Measurements from ENCODE around the gene SLC45A2. TPM values are rescaled to one million over a fixed set of nuclear protein-coding genes. Genes with fewer than 3 reads are reported as not detected.

The SLC45A2 gene
- total and polyA plus RNA-seq, 9 of the 15 experiments (the other 6 are each of a cell fraction or from before 2014, with no cell fraction given) = 0.03 to 0.29 (median 0.14) TPM; not detected in 4

- TF ChIP-seq ZNF263 (CRISPR knock-in tag; IDR thresholded peaks at IDR 0.05; ENCODE audit: borderline replicate concordance) = no peak
- no peak for TF ChIP-seq CBX2 (IDR thresholded peaks at IDR 0.05; ENCODE audit: insufficient read depth, low read length, poor library complexity, severe bottlenecking)
- TF ChIP-seq ILF3 (IDR thresholded peaks at IDR 0.05; ENCODE audit: borderline replicate concordance) = no peak
- no peak for TF ChIP-seq SMAD1 (IDR thresholded peaks at IDR 0.05; ENCODE audit: low read depth, low read length, partially characterized antibody)
- no peak for TF ChIP-seq ZNF740 (CRISPR knock-in tag; IDR thresholded peaks at IDR 0.05)
- no peak for TF ChIP-seq ZNF740 (tag; IDR thresholded peaks at IDR 0.05)
- no peak for TF ChIP-seq ARHGAP35 (IDR thresholded peaks at IDR 0.05; ENCODE audit: partially characterized antibody)
- TF ChIP-seq TARDBP (IDR thresholded peaks at IDR 0.05) = no peak
- TF ChIP-seq MITF (IDR thresholded peaks at IDR 0.05) = no peak
- no peak for TF ChIP-seq EHMT2 (IDR thresholded peaks at IDR 0.05)
- no peak for TF ChIP-seq PTTG1 (tag; IDR thresholded peaks at IDR 0.05; ENCODE audit: low read depth)
- TF ChIP-seq ZNF24 (IDR thresholded peaks at IDR 0.05) = no peak
- TF ChIP-seq TBL1XR1 (IDR thresholded peaks at IDR 0.05; ENCODE audit: low read length in 2 of 2) = no peak
- TF ChIP-seq, protein P1, sequence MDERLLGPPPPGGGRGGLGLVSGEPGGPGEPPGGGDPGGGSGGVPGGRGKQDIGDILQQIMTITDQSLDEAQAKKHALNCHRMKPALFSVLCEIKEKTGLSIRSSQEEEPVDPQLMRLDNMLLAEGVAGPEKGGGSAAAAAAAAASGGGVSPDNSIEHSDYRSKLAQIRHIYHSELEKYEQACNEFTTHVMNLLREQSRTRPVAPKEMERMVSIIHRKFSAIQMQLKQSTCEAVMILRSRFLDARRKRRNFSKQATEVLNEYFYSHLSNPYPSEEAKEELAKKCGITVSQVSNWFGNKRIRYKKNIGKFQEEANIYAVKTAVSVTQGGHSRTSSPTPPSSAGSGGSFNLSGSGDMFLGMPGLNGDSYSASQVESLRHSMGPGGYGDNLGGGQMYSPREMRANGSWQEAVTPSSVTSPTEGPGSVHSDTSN (CRISPR knock-in tag; IDR thresholded peaks at IDR 0.05; ENCODE audit: low read depth) = no peak
- TF ChIP-seq, protein P1 (tag; conservative IDR thresholded peaks at IDR 0.05; ENCODE audit: low read depth) = no peak
- TF ChIP-seq SNAPC5 (CRISPR knock-in tag; IDR thresholded peaks at IDR 0.05) = no peak
- TF ChIP-seq SMAD4 (CRISPR knock-in tag; conservative IDR thresholded peaks at IDR 0.05) = no peak
- no peak for TF ChIP-seq HMG20B (CRISPR knock-in tag; IDR thresholded peaks at IDR 0.05)
- TF ChIP-seq, protein P2, sequence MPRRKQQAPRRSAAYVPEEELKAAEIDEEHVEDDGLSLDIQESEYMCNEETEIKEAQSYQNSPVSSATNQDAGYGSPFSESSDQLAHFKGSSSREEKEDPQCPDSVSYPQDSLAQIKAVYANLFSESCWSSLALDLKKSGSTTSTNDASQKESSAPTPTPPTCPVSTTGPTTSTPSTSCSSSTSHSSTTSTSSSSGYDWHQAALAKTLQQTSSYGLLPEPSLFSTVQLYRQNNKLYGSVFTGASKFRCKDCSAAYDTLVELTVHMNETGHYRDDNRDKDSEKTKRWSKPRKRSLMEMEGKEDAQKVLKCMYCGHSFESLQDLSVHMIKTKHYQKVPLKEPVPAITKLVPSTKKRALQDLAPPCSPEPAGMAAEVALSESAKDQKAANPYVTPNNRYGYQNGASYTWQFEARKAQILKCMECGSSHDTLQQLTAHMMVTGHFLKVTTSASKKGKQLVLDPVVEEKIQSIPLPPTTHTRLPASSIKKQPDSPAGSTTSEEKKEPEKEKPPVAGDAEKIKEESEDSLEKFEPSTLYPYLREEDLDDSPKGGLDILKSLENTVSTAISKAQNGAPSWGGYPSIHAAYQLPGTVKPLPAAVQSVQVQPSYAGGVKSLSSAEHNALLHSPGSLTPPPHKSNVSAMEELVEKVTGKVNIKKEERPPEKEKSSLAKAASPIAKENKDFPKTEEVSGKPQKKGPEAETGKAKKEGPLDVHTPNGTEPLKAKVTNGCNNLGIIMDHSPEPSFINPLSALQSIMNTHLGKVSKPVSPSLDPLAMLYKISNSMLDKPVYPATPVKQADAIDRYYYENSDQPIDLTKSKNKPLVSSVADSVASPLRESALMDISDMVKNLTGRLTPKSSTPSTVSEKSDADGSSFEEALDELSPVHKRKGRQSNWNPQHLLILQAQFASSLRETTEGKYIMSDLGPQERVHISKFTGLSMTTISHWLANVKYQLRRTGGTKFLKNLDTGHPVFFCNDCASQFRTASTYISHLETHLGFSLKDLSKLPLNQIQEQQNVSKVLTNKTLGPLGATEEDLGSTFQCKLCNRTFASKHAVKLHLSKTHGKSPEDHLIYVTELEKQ (CRISPR knock-in tag; IDR thresholded peaks at IDR 0.05) = no peak
- TF ChIP-seq U2AF2 (optimal IDR thresholded peaks at IDR 0.05; ENCODE audit: low read depth, low read length) = no peak
Observed at GRCh38 chr5:33994845-33995244, 10.4 kb upstream of the SLC45A2 start (continued).

Measured in K562 (cell line).